HG03175 (cell line): ENCODE results near the gene EPB41L2.

Experiments used
- ATAC-seq: cut with Tn5 transposase; IDR thresholded peaks from one replicate; pipeline ENCODE4 v1.9.1; 2021; ENCODE audit warnings: mild to moderate bottlenecking, moderate library complexity; ENCODE audit not compliant: unreplicated experiment

The EPB41L2 gene

GRCh38 chr6:130882370-130882769, 180.7 kb downstream of the EPB41L2 start:
- ATAC-seq: no peak

GRCh38 chr6:130879826-130880225, 183.2 kb downstream of the EPB41L2 start:
- no peak for ATAC-seq

- ATAC-seq: no peak
Measured at GRCh38 chr6:130873746-130874145, 189.3 kb downstream of the EPB41L2 start.

GRCh38 chr6:130872250-130873095, 190.6 kb downstream of the EPB41L2 start:
- ATAC-seq: peak; percentile 70

GRCh38 chr6:130870179-130870880, 192.7 kb downstream of the EPB41L2 start:
- ATAC-seq: no peak

GRCh38 chr6:130869681-130870080, 193.4 kb downstream of the EPB41L2 start:
- no peak for ATAC-seq

- no peak for ATAC-seq
Measured at GRCh38 chr6:130865793-130866192, 197.3 kb downstream of the EPB41L2 start.

- ATAC-seq: no peak
Measured at GRCh38 chr6:130864344-130864743, 198.7 kb downstream of the EPB41L2 start.

GRCh38 chr6:130863415-130864230, 199.4 kb downstream of the EPB41L2 start:
- no peak for ATAC-seq

- ATAC-seq: no peak
Measured at GRCh38 chr6:130862370-130862769, 200.7 kb downstream of the EPB41L2 start.

GRCh38 chr6:130859161-130859867, 203.7 kb downstream of the EPB41L2 start:
- ATAC-seq: no peak

GRCh38 chr6:130858498-130859160, 204.4 kb downstream of the EPB41L2 start:
- no peak for ATAC-seq

- no peak for ATAC-seq
Measured at GRCh38 chr6:130858054-130858453, 205.0 kb downstream of the EPB41L2 start.

GRCh38 chr6:130853555-130854183, 209.4 kb downstream of the EPB41L2 start:
- ATAC-seq: no peak

GRCh38 chr6:130852844-130853554, 210.0 kb downstream of the EPB41L2 start:
- no peak for ATAC-seq

- no peak for ATAC-seq
Measured at GRCh38 chr6:130851026-130851425, 212.0 kb downstream of the EPB41L2 start.

- ATAC-seq: no peak
Measured at GRCh38 chr6:130849594-130849993, 213.5 kb downstream of the EPB41L2 start.

- peak; percentile 80 for ATAC-seq
Measured at GRCh38 chr6:130848945-130849344, 214.1 kb downstream of the EPB41L2 start.
